Neural progenitor cell (in vitro differentiated cells): Measurements from ENCODE around the gene SUSD1. TPM values are rescaled to one million over a fixed set of nuclear protein-coding genes. Genes with fewer than 3 reads are reported as not detected.

Experiments
- DNase-seq: peaks from one replicate; pipeline ENCODE4 v3.0.0-alpha.2; 2016; ENCODE audit warnings: low spot score
- H2AFZ ChIP-seq: fragments of 200-600 bp; sonication (generic); replicated peaks from 2 replicates; pipeline ENCODE4 v1.6.1; 2016; ENCODE audit warnings: antibody characterized with exemption
- H3F3A ChIP-seq: fragments of 200-600 bp; sonication (generic); 2 replicates; pipeline ENCODE4 v1.6.1; 2016; ENCODE audit warnings: antibody characterized with exemption, low read depth
- H3K27ac ChIP-seq: fragments of 200-600 bp; sonication (generic); 2 replicates; pipeline ENCODE4 v1.5.1; 2016; ENCODE audit warnings: mild to moderate bottlenecking
- H3K27me3 ChIP-seq: fragments of 200-600 bp; sonication (generic); 2 replicates; pipeline ENCODE4 v1.6.1; 2016; ENCODE audit warnings: mild to moderate bottlenecking, moderate library complexity
- H3K36me3 ChIP-seq: fragments of 200-600 bp; sonication (generic); 2 replicates; pipeline ENCODE4 v1.5.1; 2016
- H3K4me1 ChIP-seq: fragments of 200-600 bp; sonication (generic); 2 replicates; pipeline ENCODE4 v1.6.1; 2016; ENCODE audit warnings: mixed run types
- H3K4me2 ChIP-seq: fragments of 200-600 bp; sonication (generic); 2 replicates; pipeline ENCODE4 v1.6.1; 2016
- H3K4me3 ChIP-seq: fragments of 200-600 bp; sonication (generic); 2 replicates; pipeline ENCODE4 v1.5.1; 2016
- H3K79me2 ChIP-seq: fragments of 200-600 bp; sonication (generic); 2 replicates; pipeline ENCODE4 v1.6.1; 2016; ENCODE audit warnings: low read depth
- H3K9ac ChIP-seq: fragments of 200-600 bp; sonication (generic); 2 replicates; pipeline ENCODE4 v1.6.1; 2016
- H3K9me3 ChIP-seq: fragments of 200-600 bp; sonication (generic); 2 replicates; pipeline ENCODE4 v1.5.1; 2016; ENCODE audit warnings: low read depth
- H4K20me1 ChIP-seq: fragments of 200-600 bp; sonication (generic); 2 replicates; pipeline ENCODE4 v1.6.1; 2016; ENCODE audit warnings: low read depth
- H3K27ac Mint-ChIP-seq: 3 replicates; pipeline ENCODE4 v1.8.0; 2021; ENCODE audit warnings: mixed read lengths
- H3K27me3 Mint-ChIP-seq: 2 replicates; pipeline ENCODE4 v1.8.0; 2022; ENCODE audit warnings: low read depth, mild to moderate bottlenecking, inconsistent platforms, moderate library complexity, mixed read lengths; ENCODE audit not compliant: insufficient read depth
- H3K36me3 Mint-ChIP-seq: 3 replicates; pipeline ENCODE4 v1.8.0; 2021; ENCODE audit warnings: mixed read lengths
- H3K4me1 Mint-ChIP-seq: 3 replicates; pipeline ENCODE4 v1.8.0; 2021; ENCODE audit warnings: mixed read lengths
- H3K4me3 Mint-ChIP-seq: 3 replicates; pipeline ENCODE4 v1.8.0; 2021; ENCODE audit warnings: mild to moderate bottlenecking, moderate library complexity, mixed read lengths
- H3K9me3 Mint-ChIP-seq: 3 replicates; pipeline ENCODE4 v1.8.0; 2020; ENCODE audit warnings: mixed read lengths
- EZH2 ChIP-seq: fragments of 200-600 bp; sonication (generic); IDR thresholded peaks from 2 replicates; pipeline ENCODE4 v1.6.1; 2017; ENCODE audit warnings: antibody characterized with exemption, mild to moderate bottlenecking, moderate library complexity
- EZH2phosphoT487 ChIP-seq: fragments of 200-600 bp; sonication (generic); IDR thresholded peaks from 2 replicates; pipeline ENCODE4 v1.6.1; 2017; ENCODE audit warnings: antibody characterized with exemption
- total RNA-seq: library from RNA; depleted of rRNA; stranded (reverse); fragments of >200 nt; gene quantifications from 2 replicates; pipeline ENCODE4 v1.2.3, GENCODE V29; 2015; ENCODE audit warnings: low replicate concordance
- TF ChIP-seq, protein P1 (sequence below): fragments of 200-600 bp; sonication (generic); IDR thresholded peaks from 2 replicates; pipeline ENCODE4 v1.5.1; 2017; ENCODE audit warnings: antibody characterized with exemption, mild to moderate bottlenecking

Gene SUSD1
- total RNA-seq, 1 donor from 2014 or later: 12.0 TPM

GRCh38 chr9:112021742-112022141 lies 153.4 kb downstream of the SUSD1 start:
- no peak for DNase-seq
- no peaks in the 10 kb centered on the region for H3K9me3 Mint-ChIP-seq
- Histone ChIP-seq H3K4me2 (no peak overlapping the region), H4K20me1 (no peaks in the 10 kb centered on the region), H3F3A (no peaks in the 10 kb centered on the region), H3K9ac (no peak overlapping the region), H3K4me3 (no peak overlapping the region), H3K79me2 (no peaks in the 10 kb centered on the region), H3K27me3 (no peaks in the 10 kb centered on the region), H3K36me3 (no peaks in the 10 kb centered on the region), H3K27ac (no peak overlapping the region), H3K4me1 (no peaks in the 10 kb centered on the region), H3K9me3 (no peaks in the 10 kb centered on the region), H2AFZ (peak overlapping the region; percentile 63)
- H3K4me1 Mint-ChIP-seq: no peaks in the 10 kb centered on the region
- H3K27ac Mint-ChIP-seq: no peak overlapping the region
- H3K4me3 Mint-ChIP-seq: no peak overlapping the region
- H3K27me3 Mint-ChIP-seq: peaks cover 2% of the 10 kb centered on the region
- no peaks in the 10 kb centered on the region for H3K36me3 Mint-ChIP-seq
- TF ChIP-seq EZH2 (no peak), EZH2phosphoT487 (no peak)
- TF ChIP-seq, protein P1, sequence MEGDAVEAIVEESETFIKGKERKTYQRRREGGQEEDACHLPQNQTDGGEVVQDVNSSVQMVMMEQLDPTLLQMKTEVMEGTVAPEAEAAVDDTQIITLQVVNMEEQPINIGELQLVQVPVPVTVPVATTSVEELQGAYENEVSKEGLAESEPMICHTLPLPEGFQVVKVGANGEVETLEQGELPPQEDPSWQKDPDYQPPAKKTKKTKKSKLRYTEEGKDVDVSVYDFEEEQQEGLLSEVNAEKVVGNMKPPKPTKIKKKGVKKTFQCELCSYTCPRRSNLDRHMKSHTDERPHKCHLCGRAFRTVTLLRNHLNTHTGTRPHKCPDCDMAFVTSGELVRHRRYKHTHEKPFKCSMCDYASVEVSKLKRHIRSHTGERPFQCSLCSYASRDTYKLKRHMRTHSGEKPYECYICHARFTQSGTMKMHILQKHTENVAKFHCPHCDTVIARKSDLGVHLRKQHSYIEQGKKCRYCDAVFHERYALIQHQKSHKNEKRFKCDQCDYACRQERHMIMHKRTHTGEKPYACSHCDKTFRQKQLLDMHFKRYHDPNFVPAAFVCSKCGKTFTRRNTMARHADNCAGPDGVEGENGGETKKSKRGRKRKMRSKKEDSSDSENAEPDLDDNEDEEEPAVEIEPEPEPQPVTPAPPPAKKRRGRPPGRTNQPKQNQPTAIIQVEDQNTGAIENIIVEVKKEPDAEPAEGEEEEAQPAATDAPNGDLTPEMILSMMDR: no peak

DNA sequence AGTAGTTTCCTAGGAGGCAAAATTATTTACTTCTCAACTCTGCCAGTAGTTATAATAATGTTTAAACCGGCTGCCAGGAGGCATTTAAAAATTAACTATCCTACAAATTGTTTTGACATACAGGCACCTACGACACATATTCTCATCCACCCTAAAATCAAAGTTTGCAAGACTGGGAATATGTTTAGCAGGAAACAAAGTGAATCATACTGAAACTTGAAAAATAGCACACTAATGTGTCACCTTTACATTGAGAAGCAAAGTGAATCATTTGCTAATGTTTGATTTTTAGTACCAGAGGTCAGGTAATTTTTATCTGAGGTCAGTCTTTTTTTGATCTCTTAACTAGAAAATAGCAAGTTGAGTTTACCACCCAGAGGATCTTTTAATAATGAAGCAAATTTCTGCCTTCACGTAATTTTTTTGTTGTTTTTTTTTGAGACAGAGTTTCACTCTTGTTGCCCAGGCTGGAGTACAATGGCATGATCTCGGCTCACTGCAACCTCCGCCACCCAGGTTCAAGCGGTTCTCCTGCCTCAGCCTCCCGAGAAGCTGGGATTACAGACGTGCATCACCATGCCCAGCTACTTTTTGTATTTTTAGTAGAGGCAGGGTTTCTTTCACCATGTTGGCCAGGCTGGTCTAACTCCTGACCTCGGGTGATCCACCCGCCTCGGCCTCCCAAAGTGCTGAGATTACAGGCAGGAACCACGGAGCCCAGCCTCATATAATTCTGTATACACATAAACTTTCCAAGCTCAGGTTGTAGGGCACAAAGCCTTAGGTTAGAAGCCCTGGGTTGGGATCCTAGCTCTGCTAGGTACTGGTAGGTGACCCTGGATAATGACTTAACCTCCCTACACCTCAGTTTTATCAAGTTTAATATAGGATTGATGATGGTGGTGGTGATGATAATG lies 154.2 kb downstream of the SUSD1 start:
- no peak overlapping the region for H3K4me3 Mint-ChIP-seq
- TF ChIP-seq, protein P1: no peak
- no peak for TF ChIP-seq EZH2
- Histone ChIP-seq H3K9ac (no peak overlapping the region), H3K27ac (no peak overlapping the region), H3K27me3 (no peaks in the 10 kb centered on the region), H2AFZ (no peak overlapping the region), H3K36me3 (no peaks in the 10 kb centered on the region), H4K20me1 (no peaks in the 10 kb centered on the region), H3K4me2 (no peak overlapping the region), H3F3A (no peaks in the 10 kb centered on the region), H3K4me1 (no peaks in the 10 kb centered on the region), H3K79me2 (no peaks in the 10 kb centered on the region), H3K9me3 (no peaks in the 10 kb centered on the region), H3K4me3 (no peak overlapping the region)
- no peak for DNase-seq
- no peaks in the 10 kb centered on the region for H3K36me3 Mint-ChIP-seq
- no peak overlapping the region for H3K27ac Mint-ChIP-seq
- H3K9me3 Mint-ChIP-seq: no peaks in the 10 kb centered on the region
- H3K4me1 Mint-ChIP-seq: no peaks in the 10 kb centered on the region
- H3K27me3 Mint-ChIP-seq: peaks cover 2% of the 10 kb centered on the region

GRCh38 chr9:112017878-112018277 lies 157.2 kb downstream of the SUSD1 start:
- peaks cover 2% of the 10 kb centered on the region for H3K27me3 Mint-ChIP-seq
- no peak overlapping the region for H3K4me2 ChIP-seq
- TF ChIP-seq EZH2phosphoT487 (no peak), EZH2 (no peak)
- TF ChIP-seq, protein P1: no peak

More at GRCh38 chr9:112017878-112018277, 157.2 kb downstream of the SUSD1 start:
- Mint-ChIP-seq H3K4me3 (no peak overlapping the region), H3K4me1 (no peaks in the 10 kb centered on the region), H3K27ac (no peak overlapping the region), H3K9me3 (no peaks in the 10 kb centered on the region), H3K36me3 (no peaks in the 10 kb centered on the region)
- Histone ChIP-seq H3K27me3 (no peaks in the 10 kb centered on the region), H3K9ac (no peak overlapping the region), H2AFZ (no peak overlapping the region), H3K9me3 (no peaks in the 10 kb centered on the region), H3F3A (no peaks in the 10 kb centered on the region), H3K4me1 (no peaks in the 10 kb centered on the region), H3K4me3 (no peak overlapping the region), H3K36me3 (no peaks in the 10 kb centered on the region), H3K27ac (no peak overlapping the region), H3K79me2 (no peaks in the 10 kb centered on the region), H4K20me1 (no peaks in the 10 kb centered on the region)
- no peak for DNase-seq
